GM18502 (cell line): Measurements from ENCODE around the gene PBX4.
"Not testable (repeated sequence)": the region's sequence is repeated elsewhere in the genome, so short reads cannot be mapped to it uniquely, and the experiment has no call there.

Source experiments
- ATAC-seq: cut with Tn5 transposase; IDR thresholded peaks from one replicate; pipeline ENCODE4 v1.9.1; 2021; ENCODE audit warnings: mild to moderate bottlenecking; ENCODE audit not compliant: unreplicated experiment, poor library complexity

PBX4 gene

DNA sequence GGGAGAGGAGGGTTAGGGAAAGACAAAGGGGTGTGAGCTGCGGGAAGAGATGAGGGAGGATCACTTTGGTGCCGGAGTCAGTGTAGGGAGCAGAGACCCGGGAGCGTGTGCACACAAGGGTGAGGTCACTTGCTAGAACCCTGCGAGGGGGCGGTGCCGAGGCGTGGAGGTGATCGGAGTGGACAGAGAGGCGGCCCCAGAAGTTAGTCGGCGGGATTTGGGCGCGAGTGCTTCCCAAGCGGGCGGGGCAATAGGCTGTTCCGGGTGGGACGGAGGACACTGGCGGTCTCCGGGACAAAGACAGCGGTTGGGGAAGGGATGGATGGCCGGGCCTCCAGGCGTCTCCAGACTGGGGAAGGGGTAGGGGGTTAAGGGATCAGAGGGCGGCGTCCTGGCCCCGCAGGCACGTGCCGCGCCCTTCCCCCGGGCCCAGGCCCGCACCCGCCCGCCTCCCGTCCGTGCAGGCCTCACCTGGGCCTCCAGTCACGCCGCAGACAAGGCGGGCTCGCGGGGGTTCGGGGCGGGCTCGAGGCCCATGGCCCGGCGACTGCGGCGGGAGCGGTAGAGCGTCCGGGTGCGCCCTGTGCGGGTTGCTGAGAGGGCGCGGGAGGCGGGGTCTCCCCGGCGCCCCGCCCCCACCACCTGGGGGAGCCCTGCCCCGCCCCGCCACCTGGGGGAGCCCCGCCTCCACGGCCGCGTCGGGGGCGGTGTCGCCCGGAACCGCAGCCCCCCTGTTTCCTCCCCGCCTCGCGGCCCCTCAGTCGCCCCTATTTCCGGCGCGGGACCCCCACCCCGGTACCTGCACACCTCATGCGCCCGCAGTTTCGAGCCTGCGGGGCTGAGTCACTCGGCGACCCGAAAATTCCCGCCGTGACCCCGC lies 9.4 kb upstream of the PBX4 start, which contains the start of gene LPAR2:
LPAR2 (minus strand) TSS at position 600 of the 880 bp plus-strand sequence. CDS start 945 bp downstream, outside the sequence.
- ATAC-seq, result peak; percentile 70

DNA sequence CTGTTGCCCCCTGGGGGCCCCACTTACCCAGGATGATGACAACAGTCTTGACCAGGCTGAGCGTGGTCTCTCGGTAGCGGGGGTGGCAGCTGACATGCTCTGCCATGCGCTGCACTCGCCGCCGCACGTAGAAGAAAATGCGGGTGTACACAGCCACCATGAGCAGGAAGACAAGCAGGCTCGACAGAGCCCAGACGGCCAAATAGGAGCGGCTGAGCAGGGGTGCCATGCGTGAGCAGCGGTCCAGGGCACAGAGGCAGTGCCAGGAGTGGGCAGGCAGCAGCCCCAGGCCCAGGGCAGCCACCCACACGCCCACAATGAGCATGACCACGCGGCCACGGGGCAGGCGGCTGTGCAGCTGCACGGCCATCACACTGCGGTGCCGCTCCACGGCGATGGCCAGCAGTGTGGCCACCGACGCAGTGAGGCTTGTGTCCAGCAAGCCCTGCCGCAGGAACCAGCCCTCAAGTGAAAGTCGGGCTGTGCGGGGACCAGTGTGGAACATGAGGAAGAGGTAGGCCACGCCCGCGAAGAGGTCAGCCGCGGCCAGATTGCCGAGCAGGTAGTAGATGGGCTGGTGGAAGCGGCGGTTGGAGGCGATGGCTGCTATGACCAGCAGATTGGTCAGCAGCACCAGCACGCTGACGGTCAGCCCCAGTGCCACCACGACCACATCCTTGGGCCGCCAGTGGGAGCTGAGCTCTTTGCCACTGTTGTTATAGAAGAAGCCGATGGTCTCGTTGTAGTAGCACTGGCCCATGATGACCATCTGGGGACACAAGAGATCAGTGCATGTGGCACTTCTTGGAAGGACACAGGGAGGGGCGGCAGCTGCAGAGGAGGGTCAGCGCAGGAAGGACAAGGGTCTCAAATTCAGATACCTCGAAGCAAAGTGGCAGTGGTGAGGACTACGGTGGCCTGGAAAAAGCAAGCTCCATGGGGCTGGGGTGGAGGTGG lies 8.3 kb upstream of the PBX4 start:
- no peak for ATAC-seq

- ATAC-seq, result no peak
These were observed 5.6 kb upstream of the PBX4 start for GRCh38 chr19:19624032-19624570.

DNA sequence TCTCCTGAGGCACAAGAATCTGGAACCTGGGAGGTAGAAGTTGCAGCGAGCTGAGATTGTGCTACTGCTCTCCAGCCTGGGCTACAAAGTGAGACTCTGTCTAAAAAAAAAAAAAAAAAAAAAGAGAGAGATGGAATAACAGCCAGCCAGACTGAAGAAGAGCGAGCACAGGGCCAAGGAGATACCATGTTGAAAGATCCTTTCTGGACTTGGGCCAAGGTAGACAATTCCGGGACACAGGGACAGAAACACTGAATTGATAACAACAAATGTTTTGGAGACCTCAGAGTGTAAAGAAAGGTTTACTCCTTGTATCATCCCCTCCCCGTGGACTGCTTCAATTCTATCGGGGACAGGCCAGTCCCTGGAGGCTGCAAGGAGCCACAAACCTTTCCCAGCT lies 4.9 kb upstream of the PBX4 start:
- no peak for ATAC-seq

DNA sequence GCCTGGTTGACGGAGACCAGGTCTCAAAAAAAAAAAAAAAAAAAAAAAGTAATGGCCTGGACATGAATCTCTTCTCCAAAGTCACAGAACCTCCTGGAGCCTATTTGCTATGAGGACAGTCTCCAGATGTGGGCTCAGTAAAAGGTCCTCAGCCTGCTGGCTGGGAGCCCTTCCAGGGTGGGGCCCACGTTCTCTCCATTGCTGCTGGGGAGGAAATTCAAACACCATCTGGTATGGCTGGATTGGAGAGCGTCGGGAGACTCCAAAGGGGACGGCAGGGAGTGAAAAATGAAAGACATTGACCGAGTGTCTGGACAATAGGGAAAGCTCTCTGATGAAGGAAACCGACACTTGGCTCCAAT lies 1.3 kb upstream of the PBX4 start:
- ATAC-seq, result no peak

- ATAC-seq, result no peak
These were observed 828 bp upstream of the PBX4 start for GRCh38 chr19:19619181-19619848.

DNA sequence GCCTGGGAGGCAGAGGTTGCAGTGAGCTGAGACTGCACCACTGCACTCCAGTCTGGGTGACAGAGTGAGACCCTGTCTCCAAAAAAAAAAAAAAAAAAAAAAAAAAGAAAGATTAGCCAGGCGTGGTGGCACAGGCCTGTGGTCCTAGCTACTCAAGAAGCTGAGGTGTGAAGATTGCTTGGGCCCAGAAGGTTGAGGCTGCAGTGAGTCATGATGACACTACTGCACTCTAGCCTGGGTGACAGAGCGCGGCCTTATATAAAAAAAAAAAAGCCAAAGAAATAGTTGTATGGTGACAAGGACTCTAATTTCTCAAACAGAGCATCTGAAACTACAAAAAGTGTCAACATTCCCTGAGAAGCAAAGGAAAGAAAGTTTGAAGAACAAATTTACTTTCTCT lies 3.4 kb downstream of the PBX4 start:
- ATAC-seq, result no peak

GRCh38 chr19:19613506-19613905 lies 5.0 kb downstream of the PBX4 start:
- ATAC-seq, result no peak

GRCh38 chr19:19610376-19611202 lies 7.9 kb downstream of the PBX4 start:
- ATAC-seq, result no peak

DNA sequence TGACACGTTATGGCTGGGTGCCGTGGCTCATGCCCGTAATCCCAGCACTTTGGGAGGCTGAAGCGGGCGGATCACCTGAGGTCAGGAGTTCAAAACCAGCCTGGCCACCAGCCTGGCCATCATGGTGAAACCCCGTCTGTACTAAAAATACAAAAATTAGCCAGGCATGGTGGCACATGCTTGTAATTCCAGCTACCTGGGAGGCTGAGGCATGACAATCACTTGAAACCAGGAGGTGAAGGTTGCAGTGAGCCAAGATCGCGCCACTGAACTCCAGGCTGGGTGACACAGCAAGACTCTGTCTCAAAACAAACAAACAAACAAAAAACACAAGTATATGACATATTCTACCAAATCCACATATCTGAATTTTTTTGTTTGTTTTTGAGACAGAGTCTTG lies 11.8 kb downstream of the PBX4 start:
- ATAC-seq, result not testable (repeated sequence)

DNA sequence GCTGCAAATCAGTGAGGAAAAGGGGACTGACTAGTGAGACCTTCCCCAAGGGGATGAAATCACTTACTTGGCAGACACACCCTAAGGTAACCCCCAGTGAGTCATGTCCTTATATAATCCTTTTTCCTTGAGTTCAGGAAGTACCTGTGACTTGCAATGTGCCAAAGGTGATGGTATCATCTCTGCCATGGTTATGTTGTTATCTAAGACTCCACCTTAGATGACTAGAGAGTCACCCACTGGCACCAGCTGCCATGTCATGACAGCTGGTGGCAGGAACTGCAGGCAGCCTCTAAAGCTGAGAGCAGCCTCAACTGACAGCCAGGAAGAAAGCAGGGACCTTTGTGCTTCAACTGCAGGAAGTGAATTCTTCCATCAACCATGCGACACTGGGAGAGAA lies 12.5 kb downstream of the PBX4 start:
- ATAC-seq, result no peak

- ATAC-seq, result no peak
These were observed 15.7 kb downstream of the PBX4 start for GRCh38 chr19:19602713-19603324.

GRCh38 chr19:19602136-19602712 lies 16.3 kb downstream of the PBX4 start:
- no peak for ATAC-seq

- no peak for ATAC-seq
These were observed 17.6 kb downstream of the PBX4 start for GRCh38 chr19:19600793-19601330.

DNA sequence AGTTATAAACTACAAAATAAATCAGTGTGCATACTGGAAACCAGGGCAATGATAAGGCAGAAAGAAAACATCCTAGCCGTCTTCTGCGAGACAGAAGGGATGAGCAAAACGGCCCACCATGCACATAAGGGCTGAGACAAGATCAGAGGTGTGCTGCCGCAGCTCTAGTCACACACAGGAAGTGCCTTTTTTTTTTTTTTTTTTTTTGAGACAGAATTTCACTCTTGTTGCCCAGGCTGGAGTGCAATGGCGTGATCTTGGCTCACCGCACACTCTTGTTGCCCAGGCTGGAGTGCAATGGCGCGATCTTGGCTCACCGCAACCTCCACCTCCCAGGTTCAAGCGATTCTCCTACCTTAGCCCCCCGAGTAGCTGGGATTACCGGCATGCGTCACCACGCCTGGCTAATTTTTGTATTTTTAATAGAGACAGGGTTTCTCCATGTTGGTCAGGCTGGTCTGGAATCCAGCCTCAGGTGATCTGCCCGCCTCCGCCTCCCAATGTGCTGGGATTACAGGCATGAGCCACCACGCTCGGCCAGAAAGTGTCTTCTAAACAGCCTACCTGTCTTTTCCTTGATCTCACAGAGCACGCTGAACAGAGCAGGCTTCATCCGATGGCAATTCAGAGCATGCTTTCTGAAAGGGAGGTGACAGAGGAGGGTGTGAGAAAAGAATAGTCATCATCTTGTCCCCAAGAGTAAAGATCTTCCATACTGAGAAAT lies 19.6 kb downstream of the PBX4 start:
- peak; percentile 23 for ATAC-seq

DNA sequence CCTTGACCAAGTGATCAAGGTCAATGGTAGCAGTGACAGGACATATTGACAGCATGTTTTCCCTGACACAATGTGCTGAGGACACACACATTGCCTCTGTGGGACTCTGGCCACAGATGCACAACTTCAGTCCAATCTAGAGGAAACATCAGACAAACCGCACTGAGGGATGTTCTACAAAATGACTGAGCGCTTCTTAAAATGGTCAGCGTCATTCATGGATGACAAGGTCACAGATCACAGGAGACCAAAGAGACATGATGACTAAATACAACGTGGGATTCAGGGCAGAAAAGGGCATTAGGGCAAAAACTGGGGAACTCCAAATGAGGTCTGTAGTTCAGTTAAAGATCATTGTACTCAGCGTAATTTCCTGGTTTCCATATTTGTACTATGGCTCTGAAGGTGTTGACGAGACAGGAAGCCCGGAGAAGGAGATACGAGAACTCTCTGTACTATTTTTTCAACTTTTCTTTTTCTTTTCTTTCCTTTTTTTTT lies 20.6 kb downstream of the PBX4 start:
- peak; percentile 66 for ATAC-seq

GRCh38 chr19:19595171-19595701 lies 23.3 kb downstream of the PBX4 start:
- no peak for ATAC-seq
